GM21529 (cell line): ENCODE results near the gene TBC1D22A.

ENCODE experiments used
- ATAC-seq: cut with Tn5 transposase; IDR thresholded peaks from one replicate; pipeline ENCODE4 v1.9.1; 2021; ENCODE audit not compliant: unreplicated experiment

TBC1D22A gene

DNA sequence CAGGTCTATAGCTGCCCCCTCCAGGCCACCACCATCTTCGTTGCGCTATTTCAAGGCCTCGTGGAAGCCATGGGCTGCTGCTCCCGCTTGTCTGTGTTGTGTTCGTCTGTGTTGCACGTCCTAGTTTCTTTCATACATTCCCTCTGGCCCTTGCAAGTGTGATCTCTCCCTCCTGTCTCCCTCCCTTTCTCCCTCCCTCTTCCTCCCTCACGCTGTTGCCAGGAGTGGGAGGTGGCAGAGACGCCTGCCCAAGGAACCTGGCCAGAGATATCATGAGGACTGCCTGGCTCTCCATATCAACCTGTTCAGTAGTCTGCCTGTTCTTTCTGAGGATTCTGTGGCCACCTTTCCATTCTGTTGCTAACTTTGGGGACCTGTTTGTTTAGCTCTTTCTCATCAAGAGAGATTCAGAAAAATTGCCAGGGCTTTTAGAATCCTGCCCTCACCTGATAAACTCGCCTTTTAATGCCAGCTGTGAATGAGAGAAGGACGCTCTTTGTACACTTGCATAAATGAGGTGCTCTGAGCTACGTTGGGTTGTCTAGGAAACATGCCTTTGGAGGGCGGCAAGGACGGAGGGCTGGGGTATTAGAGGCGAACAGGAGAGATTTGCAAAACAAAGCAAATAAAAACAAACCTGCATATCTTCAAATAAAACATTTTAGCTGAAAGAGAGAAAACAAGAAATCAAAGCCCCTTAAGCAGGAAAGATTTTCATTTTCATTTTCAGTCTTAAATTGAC is 185.2 kb downstream of the TBC1D22A start:
- ATAC-seq = no peak

- ATAC-seq = no peak
Observed at GRCh38 chr22:46948411-46949144, 186.1 kb downstream of the TBC1D22A start.

- no peak for ATAC-seq
Observed at GRCh38 chr22:46951350-46951749, 188.9 kb downstream of the TBC1D22A start.

DNA sequence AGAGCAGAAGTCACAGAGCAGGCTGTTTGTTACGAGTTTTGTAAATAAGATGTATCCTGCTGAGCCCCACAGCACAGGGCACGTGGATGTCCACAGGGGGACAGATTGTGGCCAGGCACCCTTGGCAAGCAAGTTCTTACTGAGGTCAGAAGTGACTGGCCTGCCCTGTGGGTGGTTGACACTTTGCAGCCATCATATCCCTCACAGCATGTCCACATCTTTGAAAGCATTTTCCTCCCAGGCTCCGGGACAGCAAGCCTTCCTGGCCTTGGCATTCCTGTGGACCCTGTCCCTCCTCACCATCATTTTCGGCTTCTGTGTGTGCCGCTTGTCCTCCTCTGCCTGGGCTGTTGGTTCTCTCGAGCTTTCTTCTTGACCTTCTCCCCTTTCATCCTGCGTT is 189.5 kb downstream of the TBC1D22A start:
- no peak for ATAC-seq

DNA sequence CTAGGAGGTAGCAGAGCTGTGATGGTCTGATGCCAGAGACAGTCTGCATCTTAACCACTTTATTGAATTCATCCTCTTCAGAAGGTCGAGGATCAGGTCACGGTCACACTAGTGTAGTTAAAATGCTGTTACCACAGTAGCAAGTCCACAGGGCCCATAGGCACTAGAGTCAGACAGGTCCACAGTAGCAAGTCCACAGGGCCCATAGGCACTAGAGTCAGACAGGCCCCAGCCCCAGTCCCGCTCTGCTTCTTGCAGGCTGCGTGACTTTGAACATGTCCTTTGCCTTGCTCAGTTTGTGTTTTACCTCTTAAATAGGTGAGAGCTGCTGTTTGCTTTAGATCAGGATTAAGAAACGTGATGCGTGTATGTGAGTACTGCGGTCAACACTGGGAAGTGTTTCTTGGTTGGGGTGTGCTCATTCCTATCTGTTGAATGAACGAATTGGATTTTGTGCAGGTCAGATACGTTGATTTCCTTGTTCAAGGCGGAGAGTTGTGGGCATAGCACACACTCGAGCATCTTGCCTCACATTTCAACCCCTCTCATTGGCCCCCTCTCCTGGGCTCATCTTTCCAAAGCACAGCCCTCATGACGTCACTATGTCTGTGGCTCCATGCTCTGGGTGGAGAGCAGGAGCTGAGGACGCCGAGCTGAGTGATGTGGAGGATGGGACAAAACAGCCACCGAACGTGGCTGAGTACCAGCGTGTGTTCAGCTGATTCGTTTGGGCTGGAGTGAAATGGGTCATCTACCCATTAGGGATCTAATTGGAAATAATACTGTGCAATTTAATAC is 191.7 kb downstream of the TBC1D22A start:
- ATAC-seq = no peak

- no peak for ATAC-seq
Observed at GRCh38 chr22:46954781-46955180, 192.3 kb downstream of the TBC1D22A start.

- ATAC-seq = no peak
Observed at GRCh38 chr22:46956498-46957215, 194.2 kb downstream of the TBC1D22A start.

DNA sequence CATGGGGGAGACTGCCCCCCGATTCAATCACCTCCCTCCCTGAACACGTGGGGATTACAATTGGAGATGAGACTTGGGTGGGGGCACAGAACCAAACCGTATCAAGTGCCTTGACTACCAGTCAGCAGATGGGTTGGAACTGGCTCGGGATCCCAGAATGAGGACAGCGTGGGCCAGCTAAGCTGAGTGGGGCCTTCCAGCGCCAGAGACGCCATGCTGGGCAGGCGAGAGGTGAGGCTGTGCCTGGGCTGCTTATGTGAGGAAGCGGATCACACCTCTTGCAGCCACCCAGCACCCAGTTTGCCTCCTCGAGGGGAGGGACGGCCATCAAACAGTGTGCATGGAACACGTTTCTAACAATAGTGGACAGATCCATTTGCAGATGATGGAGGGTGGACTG is 195.1 kb downstream of the TBC1D22A start:
- ATAC-seq = no peak

DNA sequence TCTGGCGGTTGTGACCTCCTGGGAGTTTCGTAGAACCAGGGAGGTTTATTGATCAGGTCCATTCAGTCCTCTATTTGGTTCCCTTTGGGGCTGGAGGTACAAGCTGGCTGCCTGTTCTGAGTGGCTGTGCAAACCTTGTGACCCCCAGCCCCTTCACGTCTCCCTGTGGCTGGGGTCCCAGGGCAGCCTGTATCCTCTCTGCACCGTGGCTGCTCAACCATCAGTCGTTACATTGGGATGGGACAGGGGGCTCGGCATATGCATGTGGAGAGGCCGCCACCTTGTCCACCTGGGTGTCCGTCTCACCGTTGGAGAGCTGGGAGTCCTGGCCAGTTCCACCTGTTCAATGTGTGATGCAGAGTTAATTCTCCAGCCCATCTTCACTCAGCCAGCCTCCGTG is 195.7 kb downstream of the TBC1D22A start:
- ATAC-seq = no peak

GRCh38 chr22:46958658-46959057 is 196.2 kb downstream of the TBC1D22A start:
- no peak for ATAC-seq

DNA sequence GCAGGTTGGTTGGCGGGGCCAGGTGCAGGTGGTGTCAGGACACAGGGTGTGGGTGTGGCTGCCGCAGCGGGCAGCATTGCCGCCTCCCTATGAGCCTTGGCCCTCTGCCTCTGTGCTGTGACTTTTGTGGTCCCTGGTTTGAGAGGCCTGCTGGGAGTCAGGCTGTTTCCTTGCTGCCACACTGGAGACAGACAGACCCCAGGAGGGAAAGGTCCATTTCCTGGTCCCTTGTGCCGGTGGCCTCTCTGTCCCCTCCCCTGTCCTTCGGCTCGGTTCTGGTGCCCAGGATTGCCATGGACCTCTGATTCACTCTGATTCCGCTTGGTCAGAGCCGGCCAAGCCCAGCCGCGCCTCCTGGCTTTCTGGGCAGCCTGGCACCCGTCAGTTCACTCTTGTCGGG is 196.9 kb downstream of the TBC1D22A start:
- no peak for ATAC-seq

DNA sequence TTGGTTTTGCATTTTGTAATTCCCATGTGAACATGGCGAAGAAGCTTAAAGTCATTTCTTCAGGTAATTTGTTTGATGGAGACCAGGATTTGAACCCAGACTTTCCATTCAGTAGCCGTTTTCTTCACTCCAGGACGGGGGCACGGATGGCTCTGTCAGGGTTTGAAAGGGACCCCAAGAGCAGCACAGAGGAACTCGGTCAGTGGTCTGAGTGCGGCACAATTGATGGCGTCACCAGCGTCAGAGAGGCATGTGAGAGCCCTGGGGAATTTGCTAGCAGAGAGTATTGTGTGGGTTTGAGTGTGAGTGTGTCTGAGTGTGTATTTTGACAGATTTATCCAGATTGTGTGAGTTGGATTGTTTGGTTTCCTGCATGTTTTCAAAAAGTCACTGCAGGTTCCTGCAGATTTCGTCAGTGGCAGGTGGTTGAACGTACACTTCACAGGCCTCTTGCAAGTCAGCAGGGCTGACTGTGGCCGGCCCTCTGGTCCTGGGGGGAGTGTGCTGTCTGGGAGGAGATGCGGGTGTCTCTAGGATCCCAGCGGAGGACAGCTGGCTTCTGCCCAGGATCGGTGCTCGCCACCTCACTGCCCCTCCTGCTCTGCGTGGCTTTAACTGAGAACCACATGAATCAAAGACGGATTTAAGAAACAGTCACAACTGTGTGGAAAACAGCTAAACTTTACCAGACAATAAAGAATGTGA is 199.3 kb downstream of the TBC1D22A start:
- no peak for ATAC-seq

DNA sequence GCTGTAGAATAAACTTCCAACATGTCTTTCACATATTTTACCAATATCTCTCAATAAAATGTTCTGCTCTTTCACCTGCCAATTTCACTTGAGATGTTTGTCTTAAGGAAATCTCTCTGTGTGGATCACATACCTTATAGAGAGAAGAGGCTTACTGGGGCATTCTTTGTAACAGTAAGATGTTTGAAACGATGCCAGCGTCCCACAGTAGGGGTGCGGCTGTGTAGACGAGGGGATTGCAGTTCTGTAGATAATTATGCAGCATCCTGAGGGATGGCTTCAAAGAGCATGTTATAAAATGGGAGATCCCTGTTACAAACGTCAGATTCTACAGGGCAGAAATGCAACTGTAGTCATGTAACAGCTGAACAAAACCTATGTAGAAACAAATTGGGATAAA is 200.0 kb downstream of the TBC1D22A start:
- no peak for ATAC-seq

DNA sequence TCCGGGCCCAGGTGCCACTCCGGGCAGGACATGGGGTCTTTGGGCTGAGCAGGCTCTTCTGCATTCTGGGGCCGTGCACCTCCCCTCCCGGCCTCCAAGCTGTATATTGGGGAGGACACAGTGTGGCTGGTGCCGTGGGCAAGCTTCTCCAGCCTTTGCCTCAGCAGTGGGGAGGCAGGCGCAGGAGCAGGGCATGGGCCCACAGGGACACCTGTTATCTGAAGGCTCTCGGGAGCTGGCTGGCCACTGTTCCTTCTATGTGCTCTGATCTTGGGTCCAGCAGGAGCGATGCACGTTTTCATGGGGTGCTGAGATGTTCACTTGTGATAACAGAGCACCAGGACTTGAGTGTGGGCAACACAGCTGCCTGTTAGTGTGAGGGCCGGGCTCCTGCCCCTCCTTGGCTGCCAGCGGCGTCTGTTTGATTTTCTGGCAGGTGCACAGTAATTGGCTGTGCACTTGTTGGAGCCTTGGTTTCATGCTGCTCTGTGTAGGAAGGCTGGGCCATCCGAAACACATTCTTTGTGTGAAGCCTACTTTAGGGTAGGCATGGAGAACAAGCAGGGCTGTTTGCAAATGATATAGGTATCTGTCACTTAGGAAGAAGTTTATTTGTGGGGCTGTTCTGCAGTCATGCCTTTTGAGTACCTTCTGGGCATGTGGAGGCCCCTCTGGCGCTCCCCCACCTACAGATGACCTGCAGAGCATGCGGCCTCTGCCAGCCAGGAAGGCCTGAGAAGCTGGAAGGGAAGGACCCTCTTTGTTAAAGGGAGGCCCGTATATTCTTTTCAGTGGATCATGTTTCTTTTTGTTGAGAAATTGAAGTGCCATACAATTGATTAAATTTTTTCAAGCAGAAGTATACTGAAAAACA is 201.5 kb downstream of the TBC1D22A start:
- ATAC-seq = no peak

DNA sequence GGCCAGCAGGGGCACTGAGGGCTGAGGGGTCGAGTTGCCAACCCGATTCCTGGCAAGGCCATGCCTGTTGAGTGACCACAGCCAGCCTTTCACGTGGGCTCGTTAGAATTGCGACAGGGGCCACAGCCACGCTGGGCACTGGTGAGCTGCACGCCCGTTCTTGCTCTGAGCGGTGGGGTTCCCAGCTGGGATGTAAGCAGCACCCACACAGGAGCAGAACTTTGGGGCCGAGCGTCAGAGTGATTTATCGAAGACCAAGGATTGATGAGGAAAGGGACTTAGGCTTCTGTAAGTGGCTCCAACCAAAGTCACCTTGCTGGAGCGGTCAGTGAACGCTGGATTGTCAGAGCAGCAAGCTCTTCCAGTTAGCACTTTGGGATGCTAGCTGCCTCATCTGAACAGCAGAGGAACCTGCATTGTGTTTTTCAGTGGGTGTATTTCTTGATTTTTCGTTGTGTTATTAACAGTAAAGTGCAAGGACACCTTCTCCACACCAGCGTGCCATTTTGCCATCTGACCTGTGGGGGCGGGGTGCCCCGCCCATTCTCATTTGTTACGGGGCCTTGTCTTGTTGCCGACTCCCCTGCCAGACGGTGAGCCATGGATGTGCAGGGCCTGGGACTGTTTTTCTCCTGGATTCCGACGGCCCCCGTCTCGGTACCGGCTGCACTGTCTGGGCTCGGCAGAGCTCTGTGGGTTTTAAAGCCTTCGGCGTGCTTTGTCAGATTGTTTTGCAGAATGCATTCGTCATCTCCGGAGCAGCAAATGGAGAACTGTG is 202.5 kb downstream of the TBC1D22A start:
- ATAC-seq = no peak

GRCh38 chr22:46965555-46966494 is 203.4 kb downstream of the TBC1D22A start:
- ATAC-seq = no peak

- no peak for ATAC-seq
Observed at GRCh38 chr22:46966495-46966845, 204.0 kb downstream of the TBC1D22A start.

GRCh38 chr22:46966846-46967245 is 204.4 kb downstream of the TBC1D22A start:
- ATAC-seq = no peak
